Measurements from ENCODE around the gene TRMU. TPM values are rescaled to one million over a fixed set of nuclear protein-coding genes. Genes with fewer than 3 reads are reported as not detected.

The TRMU gene
- polyA plus RNA-seq, 1 experiment, result 23.7 TPM

- H3K27ac ChIP-seq (ENCODE audit: low read depth, low read length), result no peak overlapping the region
- H3K9me3 ChIP-seq (ENCODE audit: control insufficient read depth, insufficient read depth, low read length), result no peaks in the 10 kb centered on the region
- peaks cover 14% of the 10 kb centered on the region for H3K27me3 ChIP-seq (ENCODE audit: control insufficient read depth, insufficient read depth, low read length)
- H3K4me3 ChIP-seq (ENCODE audit: low read depth, low read length), result no peak overlapping the region
- TF ChIP-seq, protein P1, sequence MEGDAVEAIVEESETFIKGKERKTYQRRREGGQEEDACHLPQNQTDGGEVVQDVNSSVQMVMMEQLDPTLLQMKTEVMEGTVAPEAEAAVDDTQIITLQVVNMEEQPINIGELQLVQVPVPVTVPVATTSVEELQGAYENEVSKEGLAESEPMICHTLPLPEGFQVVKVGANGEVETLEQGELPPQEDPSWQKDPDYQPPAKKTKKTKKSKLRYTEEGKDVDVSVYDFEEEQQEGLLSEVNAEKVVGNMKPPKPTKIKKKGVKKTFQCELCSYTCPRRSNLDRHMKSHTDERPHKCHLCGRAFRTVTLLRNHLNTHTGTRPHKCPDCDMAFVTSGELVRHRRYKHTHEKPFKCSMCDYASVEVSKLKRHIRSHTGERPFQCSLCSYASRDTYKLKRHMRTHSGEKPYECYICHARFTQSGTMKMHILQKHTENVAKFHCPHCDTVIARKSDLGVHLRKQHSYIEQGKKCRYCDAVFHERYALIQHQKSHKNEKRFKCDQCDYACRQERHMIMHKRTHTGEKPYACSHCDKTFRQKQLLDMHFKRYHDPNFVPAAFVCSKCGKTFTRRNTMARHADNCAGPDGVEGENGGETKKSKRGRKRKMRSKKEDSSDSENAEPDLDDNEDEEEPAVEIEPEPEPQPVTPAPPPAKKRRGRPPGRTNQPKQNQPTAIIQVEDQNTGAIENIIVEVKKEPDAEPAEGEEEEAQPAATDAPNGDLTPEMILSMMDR (IDR thresholded peaks at IDR 0.05; ENCODE audit: low read depth, low read length), result no peak
- ChIA-PET CTCF (no interaction called here), POLR2A (no interaction called here)
- no peak for DNase-seq (ENCODE audit: low read depth, low spot score)
These were observed 70.8 kb downstream of the TRMU start for GRCh38 chr22:46406349-46406748.

DNA sequence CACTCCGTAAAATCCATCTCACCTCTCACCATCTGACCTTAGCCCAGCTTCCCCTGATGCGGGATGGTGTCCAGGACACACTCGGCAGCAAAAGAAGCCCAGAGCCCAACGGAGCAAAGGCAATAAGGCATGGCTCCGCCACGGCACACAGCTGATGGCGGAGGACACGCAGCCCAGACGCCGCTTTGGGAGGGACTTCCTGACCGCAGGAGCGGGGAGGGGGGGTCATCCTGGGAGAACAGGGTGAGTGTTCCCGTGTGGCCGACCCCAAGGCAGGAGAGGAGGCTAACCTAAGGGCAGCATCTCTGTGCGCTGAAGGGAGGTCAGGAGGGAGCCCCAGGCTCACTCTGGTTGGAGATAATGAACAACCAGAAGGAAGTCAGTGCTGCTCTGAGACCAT is 71.3 kb downstream of the TRMU start:
- ChIA-PET POLR2A (no interaction called here), CTCF (no interaction called here)
- H3K9me3 ChIP-seq (ENCODE audit: control insufficient read depth, insufficient read depth, low read length), result no peaks in the 10 kb centered on the region
- H3K27ac ChIP-seq (ENCODE audit: low read depth, low read length), result no peak overlapping the region
- TF ChIP-seq, protein P1 (IDR thresholded peaks at IDR 0.05; ENCODE audit: low read depth, low read length), result no peak
- no peak for DNase-seq (ENCODE audit: low read depth, low spot score)
- H3K27me3 ChIP-seq (ENCODE audit: control insufficient read depth, insufficient read depth, low read length), result peaks cover 11% of the 10 kb centered on the region
- no peak overlapping the region for H3K4me3 ChIP-seq (ENCODE audit: low read depth, low read length)

Other genes starting within 250 kb of the TRMU start
- gene PPARA, start 185.2 kb upstream of the TRMU start, polyA plus RNA-seq (2011; rRNA removed), result 8.5 and 10.4 TPM in 2 replicates
- gene CDPF1, start 85.4 kb upstream of the TRMU start, polyA plus RNA-seq (2011; rRNA removed), result 7.7 and 8.7 TPM in 2 replicates
- gene PKDREJ, start 72.4 kb upstream of the TRMU start, polyA plus RNA-seq (2011; rRNA removed), result 0.01 TPM in 2 replicates
- 23.7 and 25.5 TPM in 2 replicates for gene TTC38, start 67.7 kb upstream of the TRMU start, polyA plus RNA-seq (2011; rRNA removed)
- 3.6 and 4.0 TPM in 2 replicates for gene GTSE1, start 38.8 kb upstream of the TRMU start, polyA plus RNA-seq (2011; rRNA removed)
- gene CELSR1, start 201.9 kb downstream of the TRMU start, polyA plus RNA-seq (2011; rRNA removed), result 0.14 and 0.19 TPM in 2 replicates

All from AG04450 (cell line).